Neural cell (in vitro differentiated cells): ENCODE results near the gene ALG5.

Experiments
- EZH2 ChIP-seq: fragments of 200-600, 300-800 bp; shearing (Covaris generic), sonication (generic); IDR thresholded peaks from 2 replicates; pipeline ENCODE4 v1.6.1; 2014; ENCODE audit warnings: antibody characterized with exemption, low read length, borderline replicate concordance, mild to moderate bottlenecking; ENCODE audit not compliant: insufficient read depth, poor library complexity, severe bottlenecking
- MXI1 ChIP-seq: fragments of 450-650 bp; conservative IDR thresholded peaks from 2 replicates; pipeline ENCODE4 v1.6.1; 2014; ENCODE audit warnings: antibody characterized with exemption, mild to moderate bottlenecking; ENCODE audit not compliant: poor library complexity, severe bottlenecking
- POLR2AphosphoS5 ChIP-seq: IDR thresholded peaks from 2 replicates; pipeline ENCODE4 v1.6.1; 2012
- SMC3 ChIP-seq: fragments of 450-650 bp; conservative IDR thresholded peaks from 2 replicates; pipeline ENCODE4 v1.6.1; 2014; ENCODE audit warnings: antibody characterized with exemption, mild to moderate bottlenecking, moderate library complexity; ENCODE audit not compliant: poor library complexity
- TF ChIP-seq, protein P1 (sequence below): fragments of 450-650 bp; IDR thresholded peaks from 2 replicates; pipeline ENCODE4 v1.5.1; 2014; ENCODE audit warnings: antibody characterized with exemption, mild to moderate bottlenecking, moderate library complexity; ENCODE audit not compliant: poor library complexity, severe bottlenecking
- TF ChIP-seq, protein P2 (sequence below): IDR thresholded peaks from 2 replicates; pipeline ENCODE4 v1.6.1; 2012; ENCODE audit warnings: borderline replicate concordance

DNA sequence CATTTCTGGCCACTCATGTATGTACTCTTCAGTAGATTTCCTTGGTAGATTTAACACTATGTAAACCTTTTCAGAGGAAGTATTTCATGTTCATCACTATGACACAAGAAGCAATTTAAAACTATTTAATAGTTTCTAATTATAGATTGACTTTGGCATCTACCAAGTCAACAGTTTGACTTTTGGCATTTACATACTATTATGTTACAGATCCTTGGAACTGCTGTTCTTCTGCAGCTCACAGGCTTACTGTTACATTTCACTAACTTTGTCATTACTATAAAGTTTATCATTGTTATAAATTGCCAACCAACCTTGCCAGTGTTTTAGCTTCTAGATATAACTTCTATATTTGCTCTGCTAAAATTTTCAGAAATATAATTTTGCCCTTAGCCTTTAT, 41.6 kb upstream of the ALG5 start:
- TF ChIP-seq SMC3 (no peak), EZH2 (no peak), POLR2AphosphoS5 (no peak), MXI1 (no peak)
- TF ChIP-seq, protein P1, sequence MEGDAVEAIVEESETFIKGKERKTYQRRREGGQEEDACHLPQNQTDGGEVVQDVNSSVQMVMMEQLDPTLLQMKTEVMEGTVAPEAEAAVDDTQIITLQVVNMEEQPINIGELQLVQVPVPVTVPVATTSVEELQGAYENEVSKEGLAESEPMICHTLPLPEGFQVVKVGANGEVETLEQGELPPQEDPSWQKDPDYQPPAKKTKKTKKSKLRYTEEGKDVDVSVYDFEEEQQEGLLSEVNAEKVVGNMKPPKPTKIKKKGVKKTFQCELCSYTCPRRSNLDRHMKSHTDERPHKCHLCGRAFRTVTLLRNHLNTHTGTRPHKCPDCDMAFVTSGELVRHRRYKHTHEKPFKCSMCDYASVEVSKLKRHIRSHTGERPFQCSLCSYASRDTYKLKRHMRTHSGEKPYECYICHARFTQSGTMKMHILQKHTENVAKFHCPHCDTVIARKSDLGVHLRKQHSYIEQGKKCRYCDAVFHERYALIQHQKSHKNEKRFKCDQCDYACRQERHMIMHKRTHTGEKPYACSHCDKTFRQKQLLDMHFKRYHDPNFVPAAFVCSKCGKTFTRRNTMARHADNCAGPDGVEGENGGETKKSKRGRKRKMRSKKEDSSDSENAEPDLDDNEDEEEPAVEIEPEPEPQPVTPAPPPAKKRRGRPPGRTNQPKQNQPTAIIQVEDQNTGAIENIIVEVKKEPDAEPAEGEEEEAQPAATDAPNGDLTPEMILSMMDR = no peak
- TF ChIP-seq, protein P2, sequence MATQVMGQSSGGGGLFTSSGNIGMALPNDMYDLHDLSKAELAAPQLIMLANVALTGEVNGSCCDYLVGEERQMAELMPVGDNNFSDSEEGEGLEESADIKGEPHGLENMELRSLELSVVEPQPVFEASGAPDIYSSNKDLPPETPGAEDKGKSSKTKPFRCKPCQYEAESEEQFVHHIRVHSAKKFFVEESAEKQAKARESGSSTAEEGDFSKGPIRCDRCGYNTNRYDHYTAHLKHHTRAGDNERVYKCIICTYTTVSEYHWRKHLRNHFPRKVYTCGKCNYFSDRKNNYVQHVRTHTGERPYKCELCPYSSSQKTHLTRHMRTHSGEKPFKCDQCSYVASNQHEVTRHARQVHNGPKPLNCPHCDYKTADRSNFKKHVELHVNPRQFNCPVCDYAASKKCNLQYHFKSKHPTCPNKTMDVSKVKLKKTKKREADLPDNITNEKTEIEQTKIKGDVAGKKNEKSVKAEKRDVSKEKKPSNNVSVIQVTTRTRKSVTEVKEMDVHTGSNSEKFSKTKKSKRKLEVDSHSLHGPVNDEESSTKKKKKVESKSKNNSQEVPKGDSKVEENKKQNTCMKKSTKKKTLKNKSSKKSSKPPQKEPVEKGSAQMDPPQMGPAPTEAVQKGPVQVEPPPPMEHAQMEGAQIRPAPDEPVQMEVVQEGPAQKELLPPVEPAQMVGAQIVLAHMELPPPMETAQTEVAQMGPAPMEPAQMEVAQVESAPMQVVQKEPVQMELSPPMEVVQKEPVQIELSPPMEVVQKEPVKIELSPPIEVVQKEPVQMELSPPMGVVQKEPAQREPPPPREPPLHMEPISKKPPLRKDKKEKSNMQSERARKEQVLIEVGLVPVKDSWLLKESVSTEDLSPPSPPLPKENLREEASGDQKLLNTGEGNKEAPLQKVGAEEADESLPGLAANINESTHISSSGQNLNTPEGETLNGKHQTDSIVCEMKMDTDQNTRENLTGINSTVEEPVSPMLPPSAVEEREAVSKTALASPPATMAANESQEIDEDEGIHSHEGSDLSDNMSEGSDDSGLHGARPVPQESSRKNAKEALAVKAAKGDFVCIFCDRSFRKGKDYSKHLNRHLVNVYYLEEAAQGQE = no peak
